HG02678 (cell line): Measurements from ENCODE around the gene LIN7B.
A peak's percentile ranks its signal among the peaks of the same experiment; 100 is the strongest.
"Not testable (repeated sequence)": the region's sequence is repeated elsewhere in the genome, so short reads cannot be mapped to it uniquely, and the experiment has no call there.

Experiments used
- ATAC-seq: cut with Tn5 transposase; IDR thresholded peaks from one replicate; pipeline ENCODE4 v1.9.1; 2021; ENCODE audit warnings: mild to moderate bottlenecking, moderate library complexity; ENCODE audit not compliant: unreplicated experiment

Gene LIN7B

GRCh38 chr19:49113762-49114629, at the start of gene LIN7B:
Gene LIN7B, plus strand, starts transcription at chr19:49114370. Its CDS starts 35 bp downstream, at chr19:49114405.
- peak; percentile 61 for ATAC-seq

GRCh38 chr19:49064768-49065611, 49.2 kb upstream of the LIN7B start, which contains the start of gene NTF4:
Gene NTF4, minus strand, starts transcription at chr19:49064818. Its CDS starts 2,821 bp downstream, at chr19:49061997.
- no peak for ATAC-seq

GRCh38 chr19:49065905-49066512, 48.2 kb upstream of the LIN7B start:
- ATAC-seq = no peak

- no peak for ATAC-seq
Observed at GRCh38 chr19:49067554-49067953, 46.6 kb upstream of the LIN7B start.

GRCh38 chr19:49069026-49069425, 45.1 kb upstream of the LIN7B start:
- ATAC-seq = no peak

- ATAC-seq = no peak
Observed at GRCh38 chr19:49070416-49070815, 43.8 kb upstream of the LIN7B start.

- no peak for ATAC-seq
Observed at GRCh38 chr19:49071860-49072547, 42.2 kb upstream of the LIN7B start.

- no peak for ATAC-seq
Observed at GRCh38 chr19:49073514-49074378, 40.4 kb upstream of the LIN7B start.

- not testable (repeated sequence) for ATAC-seq
Observed at GRCh38 chr19:49074869-49075268, 39.3 kb upstream of the LIN7B start.

GRCh38 chr19:49080392-49080791, 33.8 kb upstream of the LIN7B start:
- no peak for ATAC-seq

- ATAC-seq = no peak
Observed at GRCh38 chr19:49081273-49081672, 32.9 kb upstream of the LIN7B start.

GRCh38 chr19:49084206-49085019, 29.8 kb upstream of the LIN7B start:
- no peak for ATAC-seq

GRCh38 chr19:49085020-49085867, 28.9 kb upstream of the LIN7B start, which contains the start of gene SNRNP70:
Gene SNRNP70, plus strand, starts transcription at chr19:49085451. Its CDS starts 964 bp downstream, at chr19:49086415.
- peak; percentile 92 for ATAC-seq

- no peak for ATAC-seq
Observed at GRCh38 chr19:49085868-49086232, 28.3 kb upstream of the LIN7B start.

- ATAC-seq = no peak
Observed at GRCh38 chr19:49086296-49086695, 27.9 kb upstream of the LIN7B start.

- ATAC-seq = no peak
Observed at GRCh38 chr19:49091391-49092038, 22.7 kb upstream of the LIN7B start.

- no peak for ATAC-seq
Observed at GRCh38 chr19:49092686-49093085, 21.5 kb upstream of the LIN7B start.
